Naive thymus-derived CD4-positive, alpha-beta T cell (primary cell): ENCODE data around the gene PTGIS. TPM values are rescaled to one million over a fixed set of nuclear protein-coding genes. Genes with fewer than 3 reads are reported as not detected.

Source experiments
- ATAC-seq: fragments of 150-1000 bp; cut with Tn5 transposase; 2 replicates; pipeline ENCODE4 v1.10.0; 2021; ENCODE audit warnings: mild to moderate bottlenecking, moderate library complexity
- CTCF ChIA-PET: fragments of 350-600 bp; sonication (Branson Sonifier 250); formaldehyde crosslinking; loops from one replicate; lab custom pipeline; 2021; ENCODE audit warnings: antibody characterized with exemption; lab: Charles Lee
- POLR2A ChIA-PET: fragments of 350-600 bp; sonication (Branson Sonifier 250); formaldehyde crosslinking; loops from one replicate; lab custom pipeline; 2021; ENCODE audit warnings: antibody characterized with exemption, inconsistent platforms; lab: Charles Lee
- DNase-seq, 9 donors: peaks; one replicate each; pipeline versions ENCODE4 v3.0.0 to v3.0.0-alpha.2; 2020 to 2022; ENCODE audit warnings: mixed read lengths in 1 of 9
- H3K27ac ChIP-seq: one replicate; pipeline ENCODE4 v1.7.0; 2013; ENCODE audit warnings: mild to moderate bottlenecking, low read depth, low read length, moderate library complexity
- H3K27me3 ChIP-seq, 2 donors: one replicate each; pipeline ENCODE4 v1.7.0; 2013; ENCODE audit warnings: low read length in 2 of 2, mild to moderate bottlenecking in 2 of 2, moderate library complexity in 2 of 2; ENCODE audit not compliant: control insufficient read depth in 2 of 2, insufficient read depth in 2 of 2
- H3K36me3 ChIP-seq, 3 experiments: 1 replicate in 2 of 3; 2 replicates in 1 of 3; pipeline ENCODE4 v1.7.0; 2013; ENCODE audit warnings: low read length in 3 of 3, mild to moderate bottlenecking in 3 of 3, moderate library complexity in 1 of 3; ENCODE audit not compliant: insufficient read depth in 3 of 3, control insufficient read depth in 2 of 3
- H3K4me1 ChIP-seq, 2 donors: one replicate each; pipeline ENCODE4 v1.7.0; 2013; ENCODE audit warnings: low read length in 2 of 2, mild to moderate bottlenecking in 2 of 2, moderate library complexity in 1 of 2; ENCODE audit not compliant: control insufficient read depth in 2 of 2, insufficient read depth in 2 of 2
- H3K4me3 ChIP-seq: 2 replicates; pipeline ENCODE4 v1.7.0; 2013; ENCODE audit warnings: mild to moderate bottlenecking, low read length
- H3K9me3 ChIP-seq, 3 experiments: 1 replicate in 2 of 3; 2 replicates in 1 of 3; pipeline ENCODE4 v1.7.0; 2013; ENCODE audit warnings: low read length in 3 of 3; ENCODE audit not compliant: control insufficient read depth in 2 of 3
- H3K27ac Mint-ChIP-seq, 9 donors: one replicate each; pipeline ENCODE4 v1.8.0; 2020 to 2022; ENCODE audit warnings: mixed read lengths in 9 of 9, mild to moderate bottlenecking in 8 of 9, moderate library complexity in 5 of 9, inconsistent platforms in 2 of 9
- H3K27me3 Mint-ChIP-seq, 5 donors: one replicate each; pipeline ENCODE4 v1.8.0; 2021 to 2022; ENCODE audit warnings: mixed read lengths in 5 of 5, mild to moderate bottlenecking in 1 of 5
- H3K36me3 Mint-ChIP-seq, 5 donors: one replicate each; pipeline ENCODE4 v1.8.0; 2020 to 2022; ENCODE audit warnings: mixed read lengths in 5 of 5, mild to moderate bottlenecking in 3 of 5, inconsistent platforms in 1 of 5
- H3K4me1 Mint-ChIP-seq, 7 donors: one replicate each; pipeline ENCODE4 v1.8.0; 2020 to 2022; ENCODE audit warnings: mixed read lengths in 7 of 7, mild to moderate bottlenecking in 3 of 7, inconsistent platforms in 1 of 7
- H3K4me3 Mint-ChIP-seq, 10 donors: one replicate each; pipeline ENCODE4 v1.8.0; 2020 to 2022; ENCODE audit warnings: mild to moderate bottlenecking in 10 of 10, mixed read lengths in 10 of 10, moderate library complexity in 6 of 10, inconsistent platforms in 2 of 10
- H3K9me3 Mint-ChIP-seq, 11 donors: one replicate each; pipeline ENCODE4 v1.8.0; 2020 to 2022; ENCODE audit warnings: mixed read lengths in 11 of 11, mild to moderate bottlenecking in 4 of 11, inconsistent platforms in 1 of 11, moderate library complexity in 1 of 11
- intact Hi-C, 2 donors: fragments of 100-400 bp; cut with micrococcal nuclease; formaldehyde crosslinking; loops; one replicate each; pipeline ENCODE4 v1.15.1; 2023
- polyA plus RNA-seq, 2 donors: library from polyadenylated mRNA; unstranded; fragments of 300-500 nt; fragmentation: Illumina TruSeq; gene quantifications; one replicate each; pipeline ENCODE4 v1.2.3, GENCODE V29; 2021
- total RNA-seq, 6 experiments: library from RNA in 5 of 6; stranded (reverse) in 5 of 6; gene quantifications; 1 replicate in 5 of 6; 2 replicates in 1 of 6; pipeline ENCODE4 v1.2.3 and lab custom pipeline; 2021 to 2026

Gene PTGIS
- total and polyA plus RNA-seq, 7 experiments from 2014 or later, result 12.5 TPM; not detected in 6

GRCh38 chr20:49543858-49544437 is 24.0 kb downstream of the PTGIS start:
- intact Hi-C loops, result loop anchor here in 1 of 2 donors (5.0 kb wide), 1 partner anchor 383 kb away; no protein-coding TSS in a partner anchor
- Mint-ChIP-seq H3K9me3 (peaks cover 0 to 21% (median 7%) of the 10 kb centered on the region in 11 donors), H3K4me1 (peaks cover 0 to 33% (median 0%) of the 10 kb centered on the region in 7 donors), H3K4me3 (no peak overlapping the region), H3K27ac (peak overlapping the region in 1 of 9 donors; percentile 33), H3K36me3 (peaks cover 0 to 52% (median 4%) of the 10 kb centered on the region in 5 donors), H3K27me3 (peaks cover 0 to 11% (median 5%) of the 10 kb centered on the region in 5 donors)
- Histone ChIP-seq H3K9me3 (peaks cover 0 to 11% (median 0%) of the 10 kb centered on the region in 3 experiments), H3K36me3 (no peaks in the 10 kb centered on the region), H3K4me3 (no peak overlapping the region), H3K27ac (no peak overlapping the region), H3K4me1 (no peaks in the 10 kb centered on the region), H3K27me3 (no peaks in the 10 kb centered on the region)
- ATAC-seq, result no peak
- POLR2A ChIA-PET, result no interaction called here
- peak in 1 of 9 donors; percentile 8 for DNase-seq
- CTCF ChIA-PET, result no interaction called here

- Histone ChIP-seq H3K27ac (no peak overlapping the region), H3K4me1 (no peaks in the 10 kb centered on the region), H3K27me3 (no peaks in the 10 kb centered on the region), H3K4me3 (no peak overlapping the region), H3K9me3 (peaks cover 0 to 11% (median 0%) of the 10 kb centered on the region in 3 experiments), H3K36me3 (no peaks in the 10 kb centered on the region)
- CTCF ChIA-PET, result no interaction called here
- peaks cover 0 to 53% (median 4%) of the 10 kb centered on the region in 5 donors for H3K36me3 Mint-ChIP-seq
- peaks cover 0 to 21% (median 7%) of the 10 kb centered on the region in 11 donors for H3K9me3 Mint-ChIP-seq
- POLR2A ChIA-PET, result no interaction called here
- H3K4me1 Mint-ChIP-seq, result peaks cover 0 to 33% (median 0%) of the 10 kb centered on the region in 7 donors
- H3K4me3 Mint-ChIP-seq, result no peak overlapping the region
- peaks cover 0 to 11% (median 5%) of the 10 kb centered on the region in 5 donors for H3K27me3 Mint-ChIP-seq
- intact Hi-C loops, result loop anchor here in 1 of 2 donors (5.0 kb wide), 1 partner anchor 384 kb away; no protein-coding TSS in a partner anchor
- peak overlapping the region in 1 of 9 donors; percentile 53 for H3K27ac Mint-ChIP-seq
- DNase-seq (peak in 1 of 9 donors; percentile 16), ATAC-seq (no peak)
Measured at GRCh38 chr20:49543071-49543857, 24.7 kb downstream of the PTGIS start.

GRCh38 chr20:49542514-49542991 is 25.4 kb downstream of the PTGIS start:
- CTCF ChIA-PET, result interaction anchor here (0.7 to 1.5 kb wide), 2 partner anchors 311 to 389 kb away, joined by 3 to 4 read pairs; no protein-coding TSS in a partner anchor
- POLR2A ChIA-PET, result no interaction called here
- Mint-ChIP-seq H3K27ac (peak overlapping the region in 1 of 9 donors; percentile 57), H3K4me1 (peaks cover 0 to 33% (median 0%) of the 10 kb centered on the region in 7 donors), H3K27me3 (peaks cover 0 to 11% (median 5%) of the 10 kb centered on the region in 5 donors), H3K4me3 (no peak overlapping the region), H3K36me3 (peaks cover 0 to 56% (median 4%) of the 10 kb centered on the region in 5 donors), H3K9me3 (peaks cover 0 to 21% (median 7%) of the 10 kb centered on the region in 11 donors)
- intact Hi-C loops, result loop anchor here in 1 of 2 donors (5.0 kb wide), 1 partner anchor 385 kb away; no protein-coding TSS in a partner anchor
- no peak for ATAC-seq
- Histone ChIP-seq H3K27ac (no peak overlapping the region), H3K27me3 (no peaks in the 10 kb centered on the region), H3K36me3 (no peaks in the 10 kb centered on the region), H3K4me1 (no peaks in the 10 kb centered on the region), H3K4me3 (no peak overlapping the region), H3K9me3 (peaks cover 0 to 11% (median 0%) of the 10 kb centered on the region in 3 experiments)
- DNase-seq, result no peak

- H3K27ac Mint-ChIP-seq, result peak overlapping the region in 1 of 9 donors; percentile 82
- Histone ChIP-seq H3K4me1 (no peaks in the 10 kb centered on the region), H3K27me3 (no peaks in the 10 kb centered on the region), H3K36me3 (no peaks in the 10 kb centered on the region), H3K27ac (no peak overlapping the region), H3K4me3 (no peak overlapping the region), H3K9me3 (peaks cover 0 to 11% (median 0%) of the 10 kb centered on the region in 3 experiments)
- H3K9me3 Mint-ChIP-seq, result peaks cover 0 to 21% (median 7%) of the 10 kb centered on the region in 11 donors
- POLR2A ChIA-PET, result no interaction called here
- intact Hi-C loops, result loop anchor here (1.0 to 5.0 kb wide), 4 partner anchors 67 to 385 kb away; no protein-coding TSS in a partner anchor
- peaks cover 0 to 32% (median 0%) of the 10 kb centered on the region in 7 donors for H3K4me1 Mint-ChIP-seq
- ATAC-seq (peak; percentile 72), DNase-seq (peak in 8 of 9 donors; percentile 1 to 66 (median 16))
- H3K4me3 Mint-ChIP-seq, result peak overlapping the region in 1 of 10 donors; percentile 53
- peaks cover 2 to 15% (median 8%) of the 10 kb centered on the region in 5 donors for H3K27me3 Mint-ChIP-seq
- peaks cover 0 to 55% (median 4%) of the 10 kb centered on the region in 5 donors for H3K36me3 Mint-ChIP-seq
- CTCF ChIA-PET, result interaction anchor here (0.7 to 1.5 kb wide), 4 partner anchors 69 to 389 kb away, joined by 3 to 4 read pairs (median 4); no protein-coding TSS in a partner anchor
Measured at GRCh38 chr20:49541733-49542513, 26.0 kb downstream of the PTGIS start.

- peaks cover 2 to 17% (median 9%) of the 10 kb centered on the region in 5 donors for H3K27me3 Mint-ChIP-seq
- Histone ChIP-seq H3K4me1 (no peaks in the 10 kb centered on the region), H3K4me3 (no peak overlapping the region), H3K27ac (no peak overlapping the region), H3K36me3 (no peaks in the 10 kb centered on the region), H3K27me3 (no peaks in the 10 kb centered on the region), H3K9me3 (peaks cover 0 to 8% (median 0%) of the 10 kb centered on the region in 3 experiments)
- ChIA-PET POLR2A (no interaction called here), CTCF (interaction anchor here (0.7 to 1.5 kb wide), 3 partner anchors 70 to 313 kb away, joined by 3 to 4 read pairs (median 4); no protein-coding TSS in a partner anchor)
- intact Hi-C loops, result loop anchor here (1.0 to 5.0 kb wide), 4 partner anchors 68 to 386 kb away; no protein-coding TSS in a partner anchor
- no peak for ATAC-seq
- H3K36me3 Mint-ChIP-seq, result peaks cover 0 to 45% (median 4%) of the 10 kb centered on the region in 5 donors
- DNase-seq, result no peak
- no peak overlapping the region for H3K27ac Mint-ChIP-seq
- peaks cover 0 to 19% (median 7%) of the 10 kb centered on the region in 11 donors for H3K9me3 Mint-ChIP-seq
- no peak overlapping the region for H3K4me3 Mint-ChIP-seq
- H3K4me1 Mint-ChIP-seq, result peaks cover 0 to 33% (median 0%) of the 10 kb centered on the region in 7 donors
Measured at GRCh38 chr20:49540687-49541435, 27.1 kb downstream of the PTGIS start.
